HG02642 (cell line): ENCODE data around the gene APP.

ENCODE experiments used
- ATAC-seq: cut with Tn5 transposase; IDR thresholded peaks from one replicate; pipeline ENCODE4 v1.9.1; 2021; ENCODE audit warnings: mild to moderate bottlenecking; ENCODE audit not compliant: unreplicated experiment, poor library complexity

APP gene

DNA sequence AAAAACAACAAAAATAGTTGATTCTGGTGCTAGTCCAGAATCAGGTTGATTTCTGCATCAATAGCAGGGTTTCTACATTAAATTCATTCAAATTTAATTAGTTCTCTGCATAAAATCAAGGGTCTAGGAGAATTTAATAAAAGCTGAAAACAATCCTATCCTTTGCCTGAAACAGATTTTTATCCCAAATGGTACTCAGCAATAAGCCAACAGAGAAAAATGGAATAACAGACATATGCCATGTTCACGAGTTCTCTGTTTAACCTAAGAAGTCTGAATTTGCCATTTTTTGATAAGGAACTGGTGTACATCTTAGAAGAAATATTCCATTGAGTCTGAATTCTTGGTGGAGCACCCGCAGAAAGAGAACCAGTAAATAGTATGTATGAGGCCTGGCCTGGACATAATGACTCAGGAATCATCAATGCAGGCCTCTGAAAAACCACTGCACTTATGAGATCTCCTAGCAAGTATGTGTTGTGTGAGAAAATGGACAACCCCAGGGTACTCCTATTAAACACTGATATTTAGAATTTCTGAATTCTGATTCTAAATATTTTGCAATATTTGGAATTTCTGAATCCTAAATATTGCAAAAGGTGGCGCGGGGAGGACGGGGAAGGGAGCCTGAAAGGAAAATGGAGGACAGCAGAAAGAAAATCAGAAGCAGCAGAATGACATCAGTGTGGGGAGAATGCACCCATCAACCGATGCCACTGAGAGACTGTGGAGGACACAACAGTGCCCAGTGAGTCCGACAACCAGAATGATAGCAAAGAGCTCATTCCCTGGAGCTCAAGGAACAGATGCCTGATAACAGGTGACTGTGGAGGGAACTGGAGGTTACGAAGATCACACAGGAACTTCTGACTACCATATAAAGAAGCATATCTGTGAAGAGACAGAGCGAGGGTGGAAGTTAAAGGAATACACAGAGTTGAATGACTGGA lies 97.6 kb downstream of the APP start:
- ATAC-seq = no peak

DNA sequence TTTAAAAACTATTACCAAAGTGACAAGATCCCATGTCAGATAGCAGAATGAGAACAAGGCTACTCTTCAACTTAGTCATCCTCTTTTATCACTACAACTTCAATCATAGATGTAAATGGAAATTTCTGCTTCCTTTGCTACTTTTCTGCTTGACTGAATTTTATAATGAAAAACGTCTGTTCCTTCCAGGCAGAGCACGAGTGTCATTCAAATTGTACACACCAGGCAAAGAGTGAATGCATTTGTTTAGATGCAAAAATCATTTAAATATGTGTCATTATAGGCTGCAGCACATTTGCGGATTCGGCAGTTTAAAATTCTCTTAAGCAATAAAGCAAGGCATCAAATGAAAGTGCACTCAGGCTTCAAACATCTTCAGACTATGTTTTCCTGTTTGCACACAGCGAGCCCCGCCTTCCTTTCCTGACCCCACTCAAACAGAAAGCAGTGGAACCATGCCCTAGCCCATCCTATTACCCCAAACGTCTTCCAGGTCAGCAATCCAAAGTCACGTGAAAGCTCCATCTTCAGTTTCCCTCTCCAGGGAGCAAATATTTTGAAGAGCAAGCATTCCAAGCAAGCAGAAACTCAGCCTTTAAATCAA lies 99.6 kb downstream of the APP start:
- no peak for ATAC-seq

DNA sequence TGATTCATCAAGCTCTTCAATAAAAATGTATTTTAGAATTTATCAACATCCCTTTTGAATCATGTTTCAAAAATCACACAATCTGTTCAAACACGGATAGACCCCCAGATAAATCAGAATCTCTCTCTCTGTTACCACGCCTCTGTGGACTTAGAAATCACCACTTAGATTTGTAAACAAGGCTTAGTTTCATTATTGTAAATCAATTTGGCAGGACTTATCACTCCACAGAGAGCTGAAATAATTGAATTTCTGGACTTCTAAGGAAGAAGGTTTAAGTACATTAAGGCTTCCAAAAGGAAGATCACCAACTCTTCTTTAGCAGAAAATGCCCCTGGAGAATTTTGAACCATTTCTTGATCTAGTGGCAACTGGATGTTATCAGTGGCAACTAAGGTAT lies 100.4 kb downstream of the APP start:
- no peak for ATAC-seq

DNA sequence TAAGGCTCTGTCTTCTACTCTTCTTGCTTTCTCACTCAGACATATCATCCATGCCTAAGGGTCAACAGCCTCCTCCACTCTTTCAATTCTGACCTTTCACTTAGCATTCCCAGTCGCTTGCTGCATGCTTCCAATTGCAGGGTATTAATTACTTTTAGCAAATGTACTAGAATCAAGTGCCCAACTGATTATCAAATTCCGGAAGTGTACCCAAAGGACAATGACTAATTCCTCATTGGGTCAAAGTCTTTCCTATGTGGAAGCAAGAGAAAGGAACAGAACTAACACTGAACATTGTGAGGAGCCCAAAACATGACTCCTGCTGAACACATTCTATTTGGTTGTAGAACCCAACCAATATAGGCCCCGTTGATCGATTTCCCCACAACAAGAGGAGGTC lies 101.8 kb downstream of the APP start:
- ATAC-seq = no peak

DNA sequence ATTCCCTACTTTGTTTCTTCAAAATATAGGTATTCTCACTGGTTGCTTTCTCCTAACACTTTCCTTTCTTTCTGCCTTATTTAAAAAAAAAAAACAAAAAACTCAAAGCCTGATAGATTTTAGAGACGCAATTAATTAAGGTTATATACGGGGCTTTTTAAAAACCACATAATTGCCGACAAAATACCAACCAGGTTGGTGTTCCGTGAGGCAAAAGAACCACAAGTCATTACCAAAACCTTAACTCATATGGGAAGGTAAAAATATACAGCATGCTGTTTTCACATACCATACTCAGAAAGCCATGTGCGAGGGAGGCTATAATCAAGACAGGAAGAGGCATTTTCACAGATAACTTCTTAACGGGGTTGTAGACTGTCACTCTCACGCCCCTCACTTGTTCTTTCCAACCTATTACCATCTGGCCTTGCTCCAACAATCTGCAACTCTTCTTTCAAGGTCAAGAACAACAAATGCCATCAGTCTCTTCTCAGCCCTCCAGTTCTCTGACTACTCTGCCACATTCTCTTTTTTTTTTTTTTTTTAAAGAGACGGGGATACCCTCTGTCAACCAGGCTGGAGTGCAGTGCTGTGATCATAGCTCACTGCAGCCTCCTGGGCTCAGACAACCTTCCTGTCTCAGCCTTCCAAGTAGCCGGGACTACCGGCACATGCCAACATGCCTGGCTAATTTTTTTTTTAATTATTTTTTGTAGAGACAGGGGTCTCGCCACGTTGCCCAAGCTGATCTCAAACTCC lies 102.6 kb downstream of the APP start:
- no peak for ATAC-seq

DNA sequence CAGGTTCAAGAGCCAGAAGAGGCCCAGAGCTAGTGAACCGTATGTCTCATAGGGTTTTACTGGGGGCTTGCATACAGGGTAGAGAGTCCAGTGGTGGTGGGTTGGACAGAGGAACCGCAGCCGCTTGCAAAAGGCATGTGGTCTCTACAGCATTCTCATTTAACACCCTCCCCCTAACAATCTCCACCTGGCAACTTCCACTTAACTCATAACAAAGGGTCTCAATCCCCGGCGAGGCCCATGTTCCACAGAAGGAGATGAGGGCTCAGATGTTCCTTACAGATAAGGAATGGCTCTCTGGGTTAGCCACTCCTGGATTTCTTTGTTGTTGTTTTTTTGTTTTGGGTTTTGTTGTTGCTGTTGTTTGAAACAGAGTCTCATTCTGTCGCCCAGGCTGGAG lies 106.1 kb downstream of the APP start:
- ATAC-seq = no peak

DNA sequence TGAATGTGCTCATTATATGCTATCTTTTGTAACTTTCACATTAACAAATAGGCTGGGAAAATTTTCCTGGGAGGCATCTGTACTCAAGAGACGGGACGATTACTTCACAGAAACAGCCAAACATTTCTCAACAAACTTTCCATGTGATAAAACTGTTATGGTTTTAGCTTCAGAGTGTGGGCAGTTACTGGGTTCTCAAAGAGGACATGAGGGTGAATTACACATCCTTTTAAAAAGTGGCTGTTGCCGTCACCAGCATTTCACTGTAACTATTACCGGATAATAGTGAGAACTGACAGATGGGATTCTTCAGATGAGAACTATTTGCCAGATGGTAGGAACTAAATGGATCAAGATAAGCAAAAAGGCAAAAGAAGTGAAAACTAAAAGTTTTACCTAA lies 109.1 kb downstream of the APP start:
- no peak for ATAC-seq

DNA sequence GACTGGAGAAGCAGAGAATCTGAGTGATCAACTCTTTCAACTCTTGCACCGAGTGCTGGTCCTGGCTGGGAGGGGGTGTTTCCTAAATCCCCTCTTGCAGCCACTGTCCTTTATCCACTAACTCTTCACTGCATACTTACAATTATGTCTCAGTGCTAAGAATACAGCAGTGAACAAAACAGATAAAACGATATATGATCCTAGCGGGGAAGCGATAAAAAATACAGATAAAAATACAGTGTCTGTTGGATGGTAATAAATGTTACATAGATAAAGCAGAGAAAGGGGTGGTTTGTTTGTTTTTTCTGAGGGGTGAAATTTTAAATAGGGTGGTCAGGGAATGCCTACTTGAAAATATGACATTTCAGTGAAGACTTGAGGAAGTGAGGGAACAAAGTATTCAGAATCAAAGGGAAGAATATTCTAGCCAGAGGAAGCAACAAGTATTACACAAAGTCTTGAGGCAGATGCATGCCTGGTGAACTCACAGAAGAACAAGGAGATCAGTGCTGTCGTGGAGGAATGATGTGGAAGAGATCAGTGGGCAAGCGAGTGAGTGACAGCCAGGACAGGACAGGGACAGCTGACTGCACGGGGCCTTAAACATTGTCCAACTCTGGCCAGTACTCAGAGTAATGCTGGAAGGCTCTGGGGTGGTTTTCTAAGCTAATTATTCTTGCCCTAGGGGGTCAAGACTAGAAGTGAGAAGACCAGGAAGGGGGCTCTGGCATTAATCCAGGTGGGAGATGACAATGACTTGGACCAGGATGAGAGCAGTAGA lies 110.0 kb downstream of the APP start:
- no peak for ATAC-seq

DNA sequence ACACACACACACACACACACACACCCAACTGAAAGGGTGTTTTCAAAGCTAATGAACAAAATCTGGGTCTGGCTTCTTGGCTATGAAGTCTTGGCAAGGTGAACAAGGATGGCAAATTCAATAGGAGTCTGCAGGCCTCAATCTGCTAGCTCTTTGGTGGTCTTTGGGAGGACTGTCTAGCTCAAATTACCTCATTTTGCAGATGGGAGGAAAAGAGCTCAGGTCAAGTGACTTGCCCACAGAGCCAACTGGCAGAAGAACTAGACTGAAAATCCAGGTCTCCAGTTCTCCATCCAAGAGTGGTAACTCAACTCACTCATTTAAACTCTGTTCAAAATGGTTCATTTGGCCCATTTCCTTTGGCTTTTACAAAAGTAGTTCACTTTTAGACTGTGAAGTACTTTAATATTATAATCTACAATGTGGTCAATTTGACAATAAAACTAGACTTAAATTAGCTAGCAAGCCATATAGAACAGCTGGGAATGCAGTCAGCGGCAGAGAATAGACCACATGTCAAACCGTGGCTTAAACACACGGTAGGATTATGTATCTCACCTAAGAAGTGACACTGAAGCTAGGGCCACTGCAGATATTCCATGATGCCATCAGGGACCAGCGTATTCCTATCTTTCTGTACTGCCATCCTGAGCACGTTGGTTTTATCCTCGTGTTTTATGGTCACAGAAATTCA lies 112.9 kb downstream of the APP start:
- ATAC-seq = no peak

DNA sequence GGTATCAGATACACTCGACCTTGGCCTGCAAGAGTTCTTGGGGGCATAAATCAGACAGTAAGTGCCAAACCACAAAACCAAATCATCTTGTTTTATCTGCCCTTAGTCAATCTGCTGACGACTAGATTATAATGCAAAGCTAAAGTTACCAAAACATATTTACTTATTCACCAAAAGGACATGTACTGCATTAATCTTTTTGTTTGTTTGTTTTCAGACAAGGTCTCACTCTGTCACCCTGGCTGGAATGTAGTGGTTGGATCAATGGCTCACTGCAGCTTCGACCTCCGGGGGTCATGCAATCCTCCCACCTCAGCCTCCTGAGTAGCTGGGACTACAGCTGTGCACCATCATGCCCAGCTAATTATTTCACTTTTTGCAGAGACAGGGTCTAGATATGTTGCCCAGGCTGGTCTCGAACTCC lies 114.7 kb downstream of the APP start:
- no peak for ATAC-seq

DNA sequence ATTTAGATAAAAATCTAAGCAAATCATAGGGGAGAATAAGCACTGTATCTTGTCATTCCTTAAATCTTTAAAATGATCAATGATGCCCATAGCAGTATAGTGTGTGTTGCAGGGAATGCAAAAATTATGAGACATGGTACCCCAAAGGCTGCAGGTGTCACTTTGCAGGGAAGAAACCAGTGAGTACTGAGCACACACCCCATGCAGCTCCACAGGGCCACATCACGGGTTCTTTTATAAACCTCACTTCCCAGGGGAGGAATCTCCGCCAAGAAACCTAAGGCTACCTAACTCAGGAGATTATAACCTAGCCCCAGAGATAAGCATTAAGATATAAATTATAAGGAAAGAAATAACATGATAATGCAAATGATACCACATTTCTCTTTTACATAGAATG lies 115.6 kb downstream of the APP start:
- no peak for ATAC-seq

DNA sequence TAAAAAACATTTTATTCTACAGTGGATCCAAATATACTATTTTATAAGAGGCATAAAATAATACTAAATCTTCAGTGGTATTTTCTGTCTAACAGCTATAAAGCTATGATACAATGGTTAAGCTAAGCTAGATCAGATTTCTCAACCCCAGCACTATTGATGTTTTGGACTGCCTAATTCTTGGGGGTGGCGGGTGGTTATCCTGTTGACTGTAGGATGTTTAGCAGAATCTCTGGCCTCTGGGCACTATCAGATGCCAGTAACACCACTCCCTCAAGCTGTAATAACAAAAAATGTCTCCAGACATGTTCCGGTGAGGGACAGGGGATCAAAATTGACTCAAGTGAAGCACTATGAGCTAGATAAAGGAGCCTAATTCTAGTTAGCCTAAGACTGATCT lies 118.5 kb downstream of the APP start:
- ATAC-seq = no peak

DNA sequence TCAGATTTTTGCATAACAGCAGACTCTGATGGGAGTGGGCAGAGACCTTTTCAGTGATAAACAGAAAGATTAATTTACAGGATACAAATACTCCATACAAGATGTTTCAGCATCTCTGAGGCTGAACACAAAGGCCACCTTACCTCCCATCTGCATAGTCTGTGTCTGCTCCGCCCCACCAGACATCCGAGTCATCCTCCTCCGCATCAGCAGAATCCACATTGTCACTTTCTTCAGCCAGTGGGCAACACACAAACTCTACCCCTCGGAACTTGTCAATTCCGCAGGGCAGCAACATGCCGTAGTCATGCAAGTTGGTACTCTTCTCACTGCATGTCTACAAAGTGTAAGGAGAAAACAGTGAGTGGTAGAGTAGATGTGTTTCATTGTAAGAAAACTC lies 119.7 kb downstream of the APP start:
- no peak for ATAC-seq

DNA sequence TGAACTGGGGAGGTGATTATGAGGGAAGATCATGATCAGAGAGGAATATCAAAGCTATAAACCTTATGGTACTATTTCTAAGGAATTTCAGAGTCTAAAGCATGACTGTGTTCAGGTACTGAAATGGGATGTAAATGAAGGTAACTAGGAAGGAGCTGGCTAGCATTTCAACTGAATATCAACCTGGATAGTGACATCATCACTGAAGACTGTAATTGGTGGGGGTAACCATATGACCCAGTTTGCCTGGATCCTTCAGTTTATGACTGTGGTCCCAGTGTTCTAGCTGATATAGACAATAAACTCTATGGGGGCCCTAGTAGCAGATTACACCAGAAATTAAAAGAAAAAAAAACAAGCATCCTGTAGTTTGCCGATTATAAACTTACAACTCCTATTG lies 120.8 kb downstream of the APP start:
- no peak for ATAC-seq

DNA sequence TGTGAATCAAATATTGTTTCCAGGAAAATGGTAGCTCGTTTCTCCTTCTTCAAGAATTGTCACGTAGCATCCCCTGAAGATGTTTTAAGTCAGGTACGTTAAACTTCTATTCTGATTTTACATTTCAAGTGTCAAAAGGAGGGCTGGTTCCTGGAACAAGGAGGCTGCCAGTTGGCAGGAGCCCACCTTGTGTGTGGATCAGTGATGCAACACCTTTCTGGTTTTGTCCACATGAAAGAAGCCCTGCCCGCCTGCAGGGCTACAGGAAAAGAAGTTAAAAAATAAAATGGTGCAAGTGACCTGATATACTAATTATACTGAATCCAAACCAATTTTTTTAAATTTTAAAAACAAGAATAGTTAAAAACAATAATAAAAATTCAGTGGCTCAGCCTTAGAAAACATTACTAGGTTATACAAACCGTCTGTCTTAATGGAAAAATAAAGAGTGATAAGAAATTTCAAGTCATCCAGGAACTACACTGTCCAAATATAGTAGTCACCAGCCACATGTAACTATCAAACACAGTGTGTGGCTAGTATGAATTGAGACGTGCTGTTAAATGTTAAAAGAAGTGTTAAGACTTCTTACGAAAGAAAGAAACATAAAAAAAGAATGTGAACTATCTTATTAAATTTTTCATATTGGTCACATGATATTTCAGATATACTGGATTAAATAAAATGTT lies 123.1 kb downstream of the APP start:
- ATAC-seq = no peak

DNA sequence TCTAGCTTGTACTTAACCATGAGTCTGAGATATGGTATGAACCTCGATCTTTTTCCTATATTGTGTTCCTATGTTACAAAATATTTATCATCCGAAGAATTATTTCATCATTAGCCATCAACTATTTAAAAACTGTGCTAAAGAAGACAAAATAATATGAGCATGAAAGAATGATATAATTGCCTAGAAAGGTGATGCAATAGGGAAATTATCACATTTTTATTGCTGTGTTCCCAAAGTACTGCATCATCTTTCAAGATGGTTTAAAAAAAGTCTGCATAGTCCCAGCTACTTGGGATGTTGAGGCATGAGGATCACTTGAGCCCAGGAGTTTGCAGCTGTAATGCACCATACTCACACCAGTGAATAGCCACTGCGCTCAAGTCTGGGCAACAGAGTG lies 126.7 kb downstream of the APP start:
- ATAC-seq = no peak

DNA sequence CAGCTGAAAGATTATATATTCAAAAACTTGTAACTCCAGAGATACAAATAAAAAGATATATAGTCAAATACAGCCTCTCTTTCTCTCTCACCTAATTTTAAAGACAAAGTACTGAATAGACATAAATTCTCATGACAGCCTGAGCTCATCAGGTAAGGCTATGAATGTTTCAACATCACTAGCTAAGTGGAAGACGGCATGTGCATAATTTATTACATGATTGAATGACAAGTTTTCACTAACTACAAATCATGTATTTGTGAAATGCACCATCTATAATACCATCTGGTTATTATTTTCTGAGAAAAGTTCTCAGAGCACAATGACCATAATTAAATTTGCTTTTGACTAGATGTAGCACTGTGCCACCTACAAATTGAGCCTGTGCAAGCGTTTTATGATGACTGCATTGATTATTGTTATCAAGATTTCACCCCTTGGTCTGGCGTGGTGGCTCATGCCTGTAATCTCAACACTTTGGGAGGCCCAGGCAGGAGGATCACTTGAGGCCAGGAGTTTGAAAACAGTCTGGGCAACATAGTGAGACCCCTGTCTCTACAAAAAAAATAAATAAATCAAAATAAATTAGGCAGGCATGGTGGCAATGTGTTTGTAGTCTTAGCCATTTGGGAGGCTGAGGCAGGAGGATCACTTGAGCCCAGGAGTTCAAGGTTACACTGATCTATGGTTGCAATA lies 128.2 kb downstream of the APP start:
- ATAC-seq = no peak

DNA sequence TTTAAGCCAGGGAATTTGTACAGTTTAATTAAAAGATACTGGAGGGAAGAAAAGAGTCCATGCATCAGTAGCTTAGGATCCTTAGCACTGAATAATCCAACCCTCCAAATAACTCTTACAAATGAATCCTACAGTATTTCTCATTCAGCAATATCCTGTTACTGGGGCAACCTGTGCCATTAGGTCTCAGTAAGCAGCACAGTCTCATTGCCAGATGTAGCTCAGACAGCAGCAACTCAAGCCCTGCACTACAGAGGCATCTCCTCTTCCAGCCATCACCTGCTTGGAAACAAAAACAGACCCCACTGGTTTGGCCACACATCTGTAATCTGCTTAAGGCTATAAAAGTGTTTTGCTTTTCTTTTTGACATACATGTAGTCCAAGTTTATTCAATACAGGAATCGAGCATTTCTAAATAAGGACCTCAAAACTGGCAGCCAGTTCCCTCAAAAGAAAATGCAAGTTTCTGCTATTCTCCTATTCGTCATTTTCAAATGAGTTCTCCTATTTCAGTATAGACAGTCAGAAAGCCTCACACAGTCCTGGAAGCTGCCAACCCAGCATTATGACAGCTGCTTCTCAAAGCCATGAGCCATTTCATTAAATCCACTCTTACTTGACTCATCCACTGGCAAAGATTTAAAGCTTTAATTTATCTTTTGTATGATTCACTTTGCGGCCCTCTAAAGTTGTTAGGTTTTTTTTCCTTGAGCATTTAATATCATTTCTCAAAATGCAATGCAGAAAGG lies 129.0 kb downstream of the APP start:
- no peak for ATAC-seq
